Superior temporal gyrus (tissue), 1 donor: ENCODE measurements around the gene CUL4A.

Source experiments
- DNase-seq: peaks from one replicate; pipeline ENCODE4 v3.0.0-alpha.2; 2016; ENCODE audit errors: extremely low spot score

The CUL4A gene

GRCh38 chr13:113207890-113208420, 1.5 kb upstream of the CUL4A start:
- no peak for DNase-seq

- DNase-seq = peak; percentile 91
Observed at GRCh38 chr13:113208421-113209335, 735 bp upstream of the CUL4A start, which contains the start of gene PCID2. PCID2 (minus strand) TSS chr13:113208669; CDS start chr13:113208634, 35 bp downstream.

DNA sequence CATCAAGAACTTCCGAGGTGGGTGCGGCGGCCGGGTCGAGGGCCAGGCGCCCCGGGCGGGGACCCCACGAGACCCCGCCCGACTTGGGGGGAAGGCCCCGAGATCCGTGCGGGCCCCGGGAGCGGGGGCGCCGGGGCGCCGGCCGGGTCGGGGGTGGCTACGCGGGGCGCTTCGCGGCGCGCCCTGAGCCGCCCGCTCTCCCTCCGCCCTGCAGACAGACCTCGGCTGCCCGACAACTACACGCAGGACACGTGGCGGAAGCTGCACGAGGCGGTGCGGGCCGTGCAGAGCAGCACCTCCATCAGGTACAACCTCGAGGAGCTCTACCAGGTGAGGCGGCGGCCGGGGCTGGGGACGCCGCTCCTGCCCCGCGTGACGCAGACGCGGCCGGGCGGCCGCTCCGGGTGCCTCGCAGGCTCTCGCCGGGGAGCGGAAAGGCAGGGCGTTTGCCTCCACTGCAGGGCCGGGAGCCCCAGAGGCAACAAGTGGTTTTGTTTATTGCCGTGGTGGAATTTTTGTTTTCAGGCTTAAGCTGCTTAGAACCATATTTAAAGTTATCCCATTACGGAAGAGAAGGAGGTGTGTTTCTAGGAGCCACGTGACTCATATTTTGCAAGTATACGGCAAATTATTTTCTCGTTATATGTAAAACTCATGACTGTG, 477 bp downstream of the CUL4A start:
- DNase-seq = peak; percentile 21

DNA sequence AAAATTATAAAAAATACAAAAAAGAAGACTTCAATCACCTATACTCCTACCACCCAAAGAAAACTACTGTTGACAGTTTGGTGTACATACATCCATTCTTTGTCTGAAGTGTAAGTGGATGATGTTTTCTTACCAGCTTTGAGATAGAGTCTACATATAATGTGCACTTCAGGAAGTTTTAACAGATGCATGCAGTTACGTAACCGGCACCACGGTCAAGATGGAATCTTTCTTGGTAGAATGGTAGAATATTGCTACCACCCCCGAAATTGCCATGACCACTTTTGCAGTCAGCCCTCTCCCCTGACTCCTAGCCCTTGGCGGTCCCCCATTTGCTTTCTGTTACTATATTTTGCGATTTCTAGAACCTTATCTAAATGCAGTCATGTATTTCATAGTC, 1.4 kb downstream of the CUL4A start:
- DNase-seq = no peak

- no peak for DNase-seq
Observed at GRCh38 chr13:113211774-113212173, 2.4 kb downstream of the CUL4A start.

DNA sequence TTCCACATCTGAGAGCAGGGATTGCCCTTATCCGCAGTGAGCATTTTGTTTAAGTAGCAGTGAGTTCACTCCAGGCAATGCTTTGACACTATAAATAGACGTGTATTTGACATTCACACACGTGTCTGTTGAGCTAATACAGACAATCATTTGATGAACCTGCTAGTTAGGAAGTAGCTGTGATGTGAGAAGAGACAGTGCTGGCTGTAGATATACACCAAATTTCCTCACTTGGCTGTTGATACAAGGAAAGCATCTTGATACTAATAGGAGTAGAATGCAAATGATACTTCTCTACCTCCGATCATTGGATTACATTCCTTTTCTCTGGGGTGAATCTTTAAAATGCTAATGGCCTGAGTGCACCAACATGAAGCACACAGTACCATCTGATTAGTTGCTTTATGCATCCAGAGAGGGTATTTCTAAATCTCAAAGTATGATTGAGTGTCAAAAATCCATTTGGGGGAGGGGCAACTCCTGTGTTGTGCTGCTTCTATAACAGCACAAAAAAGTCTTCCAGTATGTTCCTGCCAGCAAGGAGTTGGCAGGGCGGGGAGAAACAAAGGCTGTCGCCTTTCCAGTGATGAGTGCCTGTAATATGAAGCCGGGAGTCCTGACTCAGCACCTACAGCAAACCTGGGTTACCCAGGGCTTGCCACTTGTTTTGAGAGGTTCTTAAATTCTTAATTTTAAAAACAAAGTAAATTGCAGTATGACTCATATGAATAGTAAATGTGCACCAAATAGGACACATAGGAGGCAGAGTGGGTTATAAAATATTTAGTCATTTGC, 7.0 kb downstream of the CUL4A start:
- no peak for DNase-seq

- DNase-seq = no peak
Observed at GRCh38 chr13:113218586-113218985, 9.2 kb downstream of the CUL4A start.

- no peak for DNase-seq
Observed at GRCh38 chr13:113219256-113219940, 10.0 kb downstream of the CUL4A start.

DNA sequence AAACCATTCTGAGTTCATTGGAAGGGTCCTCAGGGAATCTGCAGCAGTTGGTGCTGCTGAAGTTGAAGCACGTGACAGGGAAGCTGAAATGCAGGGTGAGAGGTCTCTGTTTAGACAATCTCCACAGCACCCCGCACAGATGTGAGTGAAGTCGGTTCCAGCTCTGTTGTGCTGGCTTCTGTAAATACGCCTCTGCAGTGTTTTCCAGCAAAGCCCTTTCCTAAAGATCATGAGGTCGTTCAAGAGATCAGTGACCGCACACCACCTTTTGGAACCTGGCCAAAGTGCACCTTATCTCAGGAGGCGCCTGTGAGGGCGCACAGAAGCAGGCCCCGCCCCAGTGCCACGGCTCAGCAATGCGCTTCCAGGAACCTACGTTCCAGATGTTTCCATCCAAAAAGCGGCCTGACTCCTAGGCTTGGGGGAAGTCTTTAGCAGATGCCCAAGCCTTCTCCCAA, 10.8 kb downstream of the CUL4A start:
- no peak for DNase-seq

- no peak for DNase-seq
Observed at GRCh38 chr13:113220877-113221276, 11.5 kb downstream of the CUL4A start.

GRCh38 chr13:113223070-113223469, 13.7 kb downstream of the CUL4A start:
- DNase-seq = no peak

DNA sequence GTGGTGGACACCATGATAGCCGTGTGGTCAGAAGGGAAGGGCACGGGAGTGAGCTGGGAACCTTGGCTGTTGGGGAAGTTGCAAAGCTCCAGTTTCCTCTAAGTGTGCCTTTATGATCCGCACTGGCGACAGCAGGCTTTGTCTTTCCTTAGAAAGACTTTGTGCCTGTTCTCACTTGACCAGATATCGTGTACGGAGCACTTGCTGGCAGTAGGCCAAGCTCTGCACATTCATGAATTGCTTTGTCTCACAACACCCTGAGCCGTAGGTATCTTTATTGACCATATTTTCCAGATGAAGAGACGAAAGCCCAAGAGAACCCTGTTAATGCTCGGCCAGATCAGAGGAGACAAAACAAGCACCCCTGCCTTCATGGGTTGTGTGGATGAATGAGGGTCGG, 15.1 kb downstream of the CUL4A start:
- no peak for DNase-seq

- DNase-seq = no peak
Observed at GRCh38 chr13:113225515-113225914, 16.1 kb downstream of the CUL4A start.

DNA sequence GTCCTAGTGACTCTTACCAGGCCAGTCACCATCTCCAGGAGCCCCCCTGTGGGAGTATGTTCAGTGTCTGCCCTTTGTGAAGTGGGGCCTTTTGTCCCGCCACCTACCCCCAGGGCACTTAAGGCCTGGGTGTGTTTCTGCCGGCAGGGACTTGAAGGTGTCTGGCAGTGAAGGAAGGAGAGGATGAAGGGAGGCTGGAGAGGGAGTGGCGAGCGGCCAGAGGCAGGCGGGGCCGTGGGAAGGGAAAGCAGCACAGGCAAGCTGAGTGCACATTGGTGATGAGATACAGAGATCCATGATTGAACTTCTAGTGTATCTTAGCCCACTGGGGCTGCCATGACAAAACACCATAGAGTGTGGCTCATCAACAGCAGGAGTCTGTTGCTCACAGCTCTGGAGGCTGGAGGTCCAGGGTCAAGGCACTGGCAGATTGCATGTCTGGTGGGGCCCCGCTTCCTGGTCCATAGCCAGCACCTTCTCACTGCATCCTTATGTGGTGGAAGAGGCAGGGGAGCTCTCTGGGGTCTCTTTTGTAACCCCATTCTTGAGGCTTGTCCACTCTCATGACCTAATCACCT, 17.5 kb downstream of the CUL4A start:
- DNase-seq = no peak

DNA sequence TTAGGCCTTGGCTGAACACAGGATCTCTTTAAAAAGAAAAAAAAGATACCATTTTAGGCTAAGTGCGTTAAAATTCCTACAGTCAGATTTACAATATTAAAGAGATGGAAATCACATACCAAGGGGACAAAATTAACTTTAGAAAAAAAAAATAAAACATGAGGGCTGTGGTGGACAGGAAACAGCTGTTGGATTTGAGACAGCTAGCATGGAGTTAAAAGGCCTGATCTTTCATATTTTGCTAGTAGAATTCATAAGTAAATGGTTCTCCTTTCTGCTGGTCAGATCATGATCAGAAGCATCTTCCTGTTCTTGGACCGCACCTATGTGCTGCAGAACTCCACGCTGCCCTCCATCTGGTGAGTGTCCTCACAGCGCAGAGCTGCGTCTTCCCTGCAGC, 19.7 kb downstream of the CUL4A start:
- no peak for DNase-seq

DNA sequence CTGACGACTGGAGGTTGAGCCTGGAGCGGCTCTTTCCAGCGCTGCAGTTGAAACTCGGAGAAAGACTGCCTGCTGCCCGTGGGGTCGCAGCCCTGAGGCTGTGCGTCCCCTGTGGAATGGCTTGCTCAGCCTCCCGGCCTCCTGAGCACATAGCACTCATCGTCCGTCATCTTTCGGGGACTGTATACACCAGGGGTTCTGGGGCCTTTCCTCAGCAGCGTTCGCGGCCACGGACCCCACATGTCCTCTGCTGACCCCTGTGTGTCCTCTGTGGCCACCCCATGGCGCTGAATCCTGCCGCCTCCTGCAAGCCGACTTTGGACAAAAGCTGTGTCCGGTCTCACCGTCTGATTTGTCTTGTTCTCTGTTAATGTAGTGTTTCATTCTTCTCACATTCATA, 20.4 kb downstream of the CUL4A start:
- DNase-seq = no peak

DNA sequence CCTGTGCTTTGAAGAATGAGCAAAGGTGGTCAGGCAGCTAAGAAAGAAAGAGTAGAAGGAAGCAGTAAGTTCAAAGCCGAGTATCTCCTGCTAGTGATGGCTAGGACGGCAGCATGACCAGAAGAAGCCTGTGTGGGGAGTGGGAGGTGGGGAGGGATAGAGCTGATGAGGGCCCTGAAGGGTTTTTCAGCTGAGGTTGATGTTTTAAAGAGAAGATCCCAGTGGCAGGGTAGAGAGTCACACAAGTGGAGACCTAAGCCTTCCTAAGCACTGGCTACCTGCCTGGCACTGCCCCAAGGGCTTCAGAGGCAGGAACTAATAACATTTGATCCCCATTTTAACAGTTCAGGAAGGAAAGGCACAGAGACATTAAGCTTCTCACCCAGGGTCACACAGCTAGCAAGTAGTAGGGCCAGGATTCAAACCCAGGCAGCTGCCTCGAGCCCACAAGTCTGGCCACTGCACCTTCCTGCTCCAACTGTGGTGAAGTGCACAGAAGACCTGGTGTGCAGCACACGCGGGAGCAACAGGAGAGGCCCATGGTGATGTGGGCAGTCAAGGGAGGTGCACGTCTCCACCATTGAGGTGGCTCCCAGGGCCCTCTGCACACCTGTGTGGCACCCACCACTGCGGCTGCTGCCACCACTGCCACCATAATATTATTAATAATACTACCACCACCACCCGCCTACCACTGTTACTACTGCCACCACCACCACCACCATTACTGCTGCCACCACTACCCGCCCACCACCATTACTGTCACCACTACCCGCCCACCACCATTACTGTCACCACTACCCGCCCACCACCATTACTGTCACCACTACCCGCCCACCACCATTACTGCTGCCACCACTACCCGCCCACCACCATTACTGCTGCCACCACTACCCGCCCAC, 22.1 kb downstream of the CUL4A start:
- no peak for DNase-seq

DNA sequence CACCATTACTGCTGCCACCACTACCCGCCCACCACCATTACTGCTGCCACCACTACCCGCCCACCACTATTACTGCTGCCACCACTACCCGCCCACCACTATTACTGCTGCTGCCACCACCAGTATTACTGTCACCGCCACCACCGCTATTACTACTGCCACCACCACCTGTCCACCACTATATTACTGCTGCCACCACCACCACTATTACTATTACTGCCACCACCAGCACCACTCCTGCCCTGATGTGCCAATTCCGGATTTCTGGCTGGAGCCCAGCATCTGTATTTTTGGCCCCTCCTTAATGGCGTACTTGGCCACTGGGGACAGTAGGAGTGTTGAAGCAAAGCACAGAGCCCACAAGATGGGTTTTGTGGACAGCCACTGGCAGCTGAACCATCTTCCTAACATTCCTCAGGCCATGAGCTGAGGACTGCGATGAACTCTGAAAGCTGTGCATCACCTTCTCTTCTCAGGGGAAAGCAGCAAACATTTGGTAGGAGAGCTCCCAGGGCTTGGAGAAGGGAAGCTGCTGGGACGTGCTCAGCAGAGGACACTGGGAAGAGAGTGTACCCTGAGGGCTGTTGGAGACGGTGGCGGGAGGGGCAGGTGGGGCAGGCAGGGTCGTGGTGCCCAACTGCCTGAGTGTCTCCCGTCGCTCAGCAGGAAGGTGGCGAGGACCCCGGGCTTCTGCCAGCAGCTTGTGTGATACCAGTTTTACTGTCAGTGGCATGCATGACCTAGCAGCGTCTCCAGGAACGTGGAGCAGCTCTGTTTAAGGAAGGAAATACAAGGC, 23.0 kb downstream of the CUL4A start:
- no peak for DNase-seq

- no peak for DNase-seq
Observed at GRCh38 chr13:113233101-113233500, 23.7 kb downstream of the CUL4A start.
